Skeletal muscle cell (primary cell): ENCODE measurements around the gene RELA.
"Not testable (repeated sequence)": the region's sequence is repeated elsewhere in the genome, so short reads cannot be mapped to it uniquely, and the experiment has no call there.

Experiments
- DNase-seq: peaks from one replicate; pipeline ENCODE4 v3.0.0-alpha.2; 2010; ENCODE audit warnings: low read depth
- H3K4me3 ChIP-seq: 2 replicates; pipeline ENCODE4 v1.5.1; 2011; ENCODE audit warnings: low read depth, mild to moderate bottlenecking, control low read depth, low read length, moderate library complexity

RELA gene

GRCh38 chr11:65680192-65680743, 17.6 kb upstream of the RELA start:
- DNase-seq: no peak
- H3K4me3 ChIP-seq: no peak overlapping the region

- H3K4me3 ChIP-seq: no peak overlapping the region
Observed at GRCh38 chr11:65672982-65673381, 10.3 kb upstream of the RELA start.

GRCh38 chr11:65672180-65672860, 9.6 kb upstream of the RELA start:
- H3K4me3 ChIP-seq: no peak overlapping the region
- no peak for DNase-seq

More at GRCh38 chr11:65672982-65673381, 10.3 kb upstream of the RELA start:
- DNase-seq: no peak

GRCh38 chr11:65663639-65664200, 1.0 kb upstream of the RELA start:
- peak overlapping the region; percentile 99 for H3K4me3 ChIP-seq
- DNase-seq: peak; percentile 24

- DNase-seq: no peak
- peak overlapping the region; percentile 99 for H3K4me3 ChIP-seq
Observed at GRCh38 chr11:65662247-65662798, 393 bp downstream of the RELA start.

GRCh38 chr11:65661599-65662246, 993 bp downstream of the RELA start:
- peak overlapping the region; percentile 99 for H3K4me3 ChIP-seq
- DNase-seq: no peak

- DNase-seq, H3K4me3 ChIP-seq: not testable (repeated sequence)
Observed at GRCh38 chr11:65660908-65661307, 1.8 kb downstream of the RELA start.

- no peak overlapping the region for H3K4me3 ChIP-seq
- DNase-seq: no peak
Observed at GRCh38 chr11:65660038-65660437, 2.7 kb downstream of the RELA start.

GRCh38 chr11:65658174-65659021, 4.3 kb downstream of the RELA start:
- DNase-seq: no peak
- H3K4me3 ChIP-seq: no peak overlapping the region

- no peak overlapping the region for H3K4me3 ChIP-seq
- no peak for DNase-seq
Observed at GRCh38 chr11:65657426-65657825, 5.3 kb downstream of the RELA start.

- DNase-seq: no peak
- no peak overlapping the region for H3K4me3 ChIP-seq
Observed at GRCh38 chr11:65655570-65656332, 7.0 kb downstream of the RELA start.

GRCh38 chr11:65654375-65655349, 8.1 kb downstream of the RELA start:
- no peak for DNase-seq
- H3K4me3 ChIP-seq: no peak overlapping the region

- peak overlapping the region; percentile 53 for H3K4me3 ChIP-seq
- DNase-seq: no peak
Observed at GRCh38 chr11:65653229-65654225, 9.2 kb downstream of the RELA start.

GRCh38 chr11:65652511-65653228, 10.0 kb downstream of the RELA start:
- H3K4me3 ChIP-seq: peak overlapping the region; percentile 53
- peak; percentile 74 for DNase-seq

GRCh38 chr11:65651589-65652510, 10.9 kb downstream of the RELA start:
- peak overlapping the region; percentile 53 for H3K4me3 ChIP-seq
- DNase-seq: no peak
